Activated CD8-positive, alpha-beta memory T cell treated with anti-CD3 and anti-CD28 coated beads for 36 hours (primary cell): ENCODE measurements around the gene TRMT61A. TPM values are rescaled to one million over a fixed set of nuclear protein-coding genes. Genes with fewer than 3 reads are reported as not detected.

Source experiments
- CTCF ChIA-PET: fragments of 350-600 bp; sonication (Branson Sonifier 250); formaldehyde crosslinking; loops from one replicate; lab custom pipeline; 2021; ENCODE audit warnings: antibody characterized with exemption; lab: Charles Lee
- POLR2A ChIA-PET: fragments of 350-600 bp; sonication (Branson Sonifier 250); formaldehyde crosslinking; loops from one replicate; lab custom pipeline; 2021; ENCODE audit warnings: antibody characterized with exemption; lab: Charles Lee
- total RNA-seq, 2 experiments: library from RNA; stranded (reverse); gene quantifications; one replicate each; pipeline ENCODE4 v1.2.3, GENCODE V29; 2021

The TRMT61A gene
- total RNA-seq, 2 experiments from 2014 or later = 23.2 TPM

DNA sequence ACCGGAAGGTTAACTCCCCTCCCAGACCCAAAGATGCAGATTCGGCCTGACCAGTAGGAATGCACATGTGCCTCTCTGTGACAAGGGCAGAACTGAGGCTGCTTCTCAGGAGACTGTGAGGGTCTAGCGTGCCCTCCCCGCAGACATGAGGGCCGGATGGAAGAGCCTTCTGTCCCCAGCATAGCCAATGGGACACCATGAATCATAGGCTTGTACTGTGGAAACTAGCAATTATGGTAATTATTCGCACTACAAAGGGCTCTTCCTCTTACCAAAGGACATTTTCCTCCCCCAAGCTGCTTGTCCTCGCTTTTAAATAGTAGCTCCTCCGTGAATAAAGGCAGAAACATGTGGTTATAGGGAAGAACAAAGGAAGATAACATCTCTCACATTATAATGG lies 40.0 kb downstream of the TRMT61A start:
- ChIA-PET POLR2A (interaction anchor here (0.6 kb wide), 1 partner anchor 351 kb away, joined by 5 read pairs; no protein-coding TSS in a partner anchor), CTCF (interaction anchor here (1.5 kb wide), 1 partner anchor 11 kb away, joined by 5 read pairs; no protein-coding TSS in a partner anchor)

DNA sequence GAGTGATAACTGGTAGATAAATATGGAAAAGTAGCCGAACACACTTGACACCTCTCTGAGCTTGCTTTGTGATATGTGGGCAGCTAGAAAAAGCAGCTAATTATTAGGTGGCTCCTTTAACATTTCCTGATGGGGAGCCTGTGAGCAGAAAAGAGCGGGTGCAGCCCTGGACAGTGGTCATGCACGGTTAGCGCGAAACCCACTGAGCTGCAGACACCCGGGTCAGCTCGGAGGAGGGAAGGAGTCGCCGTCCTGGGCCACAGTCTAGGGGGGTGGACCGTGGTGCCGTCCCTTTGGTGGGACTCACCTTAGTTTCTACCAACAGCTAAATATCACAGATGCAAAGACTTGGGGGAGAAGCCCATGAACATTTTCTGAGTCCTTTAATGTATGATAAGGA lies 40.4 kb downstream of the TRMT61A start:
- ChIA-PET CTCF (interaction anchor here (0.6 kb wide), 1 partner anchor 243 kb away, joined by 4 read pairs; no protein-coding TSS in a partner anchor), POLR2A (interaction anchor here (0.6 kb wide), 1 partner anchor 351 kb away, joined by 5 read pairs; no protein-coding TSS in a partner anchor)

DNA sequence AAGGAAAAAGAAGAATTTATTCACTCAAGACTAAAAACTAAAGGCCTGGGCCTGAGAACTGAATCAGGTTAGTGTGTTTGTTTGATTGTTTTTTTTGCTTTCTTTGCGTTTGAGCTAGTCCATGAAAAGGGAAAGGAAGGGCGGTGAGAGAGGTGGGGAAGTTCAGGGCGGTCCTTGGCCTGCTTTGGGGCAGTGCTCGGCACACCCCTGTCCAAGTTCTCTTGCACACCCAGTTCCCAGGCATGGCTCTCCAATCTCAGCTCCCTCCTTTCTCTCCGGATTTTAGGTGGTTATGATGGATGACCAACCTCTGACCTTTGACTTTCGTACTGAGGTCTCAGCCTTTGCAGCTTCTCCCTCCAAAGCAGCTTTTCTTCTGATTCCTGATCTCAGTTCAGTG lies 45.1 kb downstream of the TRMT61A start:
- POLR2A ChIA-PET = interaction anchor here (0.5 to 0.7 kb wide), 2 partner anchors 84 to 1410 kb away, joined by 3 to 23 read pairs; no protein-coding TSS in a partner anchor
- CTCF ChIA-PET = no interaction called here

DNA sequence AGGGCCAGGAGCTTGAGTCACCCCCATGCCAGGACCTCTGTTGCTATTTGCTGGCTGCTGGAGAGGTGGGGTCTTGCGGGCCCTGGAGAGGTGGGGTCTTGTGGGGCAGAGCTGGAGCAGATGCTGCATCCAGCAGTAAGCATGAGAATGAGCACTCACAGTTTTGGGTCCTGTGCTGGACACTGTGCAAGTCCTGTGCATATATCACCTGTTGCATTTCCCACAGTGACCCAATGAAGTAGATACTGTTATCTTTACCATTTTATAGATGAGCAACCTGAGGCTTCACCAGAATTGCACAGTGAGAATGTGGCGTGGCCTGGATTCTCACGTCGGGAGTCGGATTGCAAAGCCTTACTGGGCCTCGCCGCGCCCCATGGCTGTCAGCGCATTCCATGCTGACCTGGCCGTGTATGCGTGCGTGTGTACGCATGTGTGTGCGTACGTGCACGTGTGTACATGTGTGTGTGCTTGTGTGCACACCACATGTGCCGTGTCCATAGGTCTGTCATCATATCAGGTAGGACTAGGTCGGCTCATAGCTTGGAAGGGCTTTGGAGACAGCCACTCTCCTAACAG lies 45.8 kb downstream of the TRMT61A start:
- ChIA-PET POLR2A (no interaction called here), CTCF (no interaction called here)

DNA sequence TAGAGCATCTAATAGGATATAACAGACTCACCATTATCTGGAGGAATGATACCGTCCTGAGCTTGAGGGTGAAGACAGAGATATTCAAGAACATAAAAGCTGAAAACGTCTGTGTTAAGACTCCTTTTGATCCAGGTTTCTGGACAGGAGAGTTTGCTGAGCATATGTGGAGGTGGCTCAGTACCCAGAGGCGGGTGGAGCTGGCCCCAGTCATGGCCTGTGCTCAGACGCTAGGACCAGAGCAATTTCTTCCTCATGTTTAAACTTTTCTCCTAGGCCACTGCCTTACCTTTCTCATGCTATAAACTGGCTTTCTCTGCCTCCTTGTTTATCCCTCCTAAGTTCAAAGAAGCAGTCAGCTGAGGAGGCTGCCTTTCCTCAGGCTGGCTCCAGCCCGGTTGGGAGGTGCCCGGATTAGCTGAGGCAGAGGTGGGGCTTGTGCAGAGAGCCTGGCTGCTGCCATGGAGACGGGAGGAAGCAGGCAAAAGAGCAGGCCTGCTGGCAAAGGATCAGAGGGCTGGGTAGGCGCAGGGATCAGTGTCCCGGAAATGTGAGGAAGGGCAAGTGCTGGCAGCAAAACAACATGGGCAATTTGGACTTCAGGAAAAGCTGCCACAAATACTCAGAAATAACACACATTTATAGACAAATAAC lies 47.5 kb downstream of the TRMT61A start:
- ChIA-PET CTCF (no interaction called here), POLR2A (no interaction called here)

DNA sequence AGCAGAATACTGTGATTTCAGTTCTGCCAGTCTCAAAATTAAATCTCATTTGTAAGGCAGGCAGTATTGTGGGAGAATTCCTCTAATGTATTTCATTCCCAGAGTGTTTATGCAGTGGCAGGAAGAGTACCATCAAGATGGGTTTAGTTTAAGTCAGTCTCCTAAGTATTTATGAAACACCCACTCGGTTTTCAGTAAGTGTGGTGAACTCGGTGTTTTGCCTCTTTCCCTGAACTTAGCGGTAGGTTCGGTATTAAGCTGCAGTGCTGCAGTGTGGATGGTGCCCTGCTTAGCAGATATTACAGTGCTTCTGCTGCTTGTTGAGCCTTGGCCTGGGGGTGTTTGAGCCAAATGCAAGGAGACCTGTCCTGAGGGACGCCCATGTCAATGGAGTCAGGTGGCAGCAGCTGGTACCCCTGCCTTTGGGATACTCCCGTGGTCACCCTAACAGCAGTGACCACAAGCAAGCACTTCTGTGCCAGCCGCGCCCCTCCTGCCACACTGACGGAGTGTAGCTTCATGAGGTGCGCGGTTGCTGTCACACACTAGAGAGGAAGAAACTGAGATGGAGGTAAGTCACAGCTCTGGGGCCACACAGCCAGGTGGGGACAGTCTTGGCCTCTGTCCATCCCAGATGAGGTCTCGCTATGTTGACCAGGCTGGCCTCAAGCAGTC lies 49.5 kb downstream of the TRMT61A start:
- ChIA-PET POLR2A (no interaction called here), CTCF (interaction anchor here (0.7 kb wide), 1 partner anchor 186 kb away, joined by 4 read pairs; no protein-coding TSS in a partner anchor)

DNA sequence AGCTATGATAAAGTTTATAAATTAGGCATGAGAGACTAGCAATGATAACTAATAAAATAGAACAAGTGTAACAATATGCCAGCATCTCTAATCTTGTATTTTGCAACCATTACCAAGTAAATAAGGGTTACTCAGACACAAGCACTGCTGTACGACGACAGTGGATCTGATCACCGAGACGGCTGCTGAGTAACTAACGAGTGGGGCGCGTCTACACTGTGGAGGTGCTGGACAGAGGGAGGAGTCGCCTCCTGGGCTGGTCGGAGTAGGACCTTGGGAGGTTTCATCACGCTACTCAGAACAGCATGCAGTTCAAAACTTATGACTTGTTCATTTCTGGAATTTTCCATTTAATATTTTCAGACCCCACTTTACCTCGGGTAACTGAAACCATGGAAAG lies 52.2 kb downstream of the TRMT61A start:
- ChIA-PET CTCF (no interaction called here), POLR2A (interaction anchor here (0.6 kb wide), 1 partner anchor 117 kb away, joined by 4 read pairs; no protein-coding TSS in a partner anchor)

DNA sequence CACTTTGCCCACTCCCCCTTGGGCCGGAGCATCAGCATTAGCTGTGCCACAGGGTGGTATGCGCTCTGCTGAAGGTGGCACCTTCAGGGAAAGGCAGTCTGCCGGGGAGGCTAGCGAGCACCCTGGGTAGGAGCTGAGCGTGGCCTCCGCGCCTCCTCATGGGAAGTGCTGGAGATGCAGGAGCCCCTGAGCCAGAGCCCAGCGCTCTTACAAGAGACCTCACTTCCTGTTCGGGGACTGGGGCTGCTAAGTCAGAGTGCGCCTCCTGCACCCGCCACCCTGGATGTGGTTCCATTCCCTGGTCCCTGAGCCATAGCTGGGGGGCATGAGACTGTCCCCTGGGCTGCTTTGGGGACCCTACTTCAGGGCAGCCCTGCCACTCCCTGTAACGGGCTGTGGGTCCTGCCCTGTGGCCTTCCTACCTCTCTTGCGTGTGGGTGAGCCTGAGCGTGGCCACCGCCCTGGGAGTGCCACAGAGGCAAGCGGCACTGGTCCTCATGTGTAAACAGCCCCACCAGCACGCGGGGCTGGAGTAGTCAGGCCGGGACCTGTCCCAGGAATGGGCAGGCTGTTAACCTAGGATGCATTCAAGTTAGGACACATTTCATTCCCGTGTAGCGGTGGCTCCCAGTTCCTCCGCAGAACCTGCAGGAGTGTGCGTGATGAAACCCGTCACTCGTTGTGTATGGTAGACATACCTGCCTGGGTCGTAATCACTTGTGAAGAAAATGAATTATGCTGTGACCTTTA lies 53.1 kb downstream of the TRMT61A start:
- ChIA-PET POLR2A (no interaction called here), CTCF (no interaction called here)

DNA sequence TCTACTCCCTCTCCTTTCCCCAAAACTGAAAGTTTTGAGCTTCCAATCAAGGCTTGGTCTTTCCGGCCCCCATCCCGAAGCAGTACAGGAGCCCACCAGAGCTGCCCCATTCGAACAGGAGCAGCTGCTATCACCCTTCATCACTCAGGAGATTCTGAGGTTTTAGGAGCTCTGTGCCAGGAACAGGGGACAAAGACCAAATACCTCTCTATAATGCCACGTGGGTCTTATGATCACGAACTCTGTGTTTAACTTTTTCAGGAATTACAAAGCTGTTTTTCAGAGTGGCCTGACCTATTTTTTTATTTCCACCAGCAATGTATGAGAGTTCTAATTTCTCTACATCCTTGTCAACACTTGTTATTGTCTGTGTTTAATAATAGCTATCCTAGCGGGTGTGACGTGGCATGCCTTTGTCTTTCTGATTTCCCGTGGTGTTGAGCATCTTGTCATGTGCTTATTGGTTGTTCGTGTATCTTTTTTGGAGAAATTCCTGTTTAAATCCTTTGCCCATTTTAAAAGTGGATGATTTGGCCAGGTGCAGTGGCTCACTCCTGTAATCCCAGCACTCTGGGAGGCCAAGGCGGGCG lies 55.4 kb downstream of the TRMT61A start:
- ChIA-PET POLR2A (no interaction called here), CTCF (interaction anchor here (0.6 kb wide), 1 partner anchor 309 kb away, joined by 3 read pairs; no protein-coding TSS in a partner anchor)

Other genes starting within 250 kb of the TRMT61A start
- 100 to 1,000 TPM; 365 to 375 TPM for gene EIF5, start 195.0 kb upstream of the TRMT61A start, total RNA-seq
- 10 to 100 TPM; 81.7 to 83.4 TPM for gene MARK3, start 143.8 kb upstream of the TRMT61A start, total RNA-seq
- gene CKB, start 6.4 kb upstream of the TRMT61A start, total RNA-seq = 1 to 10 TPM; 1.7 to 3.0 TPM
- 10 to 100 TPM; 34.9 to 37.9 TPM for gene BAG5, start 33.5 kb downstream of the TRMT61A start, total RNA-seq
- 10 to 100 TPM; 40.1 to 42.2 TPM for gene COA8, start 33.8 kb downstream of the TRMT61A start, total RNA-seq
- 100 to 1,000 TPM; 120 to 130 TPM for gene KLC1, start 100.0 kb downstream of the TRMT61A start, total RNA-seq
- 10 to 100 TPM; 60.7 to 63.5 TPM for gene XRCC3, start 186.3 kb downstream of the TRMT61A start, total RNA-seq
- gene ZFYVE21, start 186.6 kb downstream of the TRMT61A start, total RNA-seq = 10 to 100 TPM; 15.6 to 15.9 TPM